ENCODE data around the gene AAK1.
"Not testable (repeated sequence)": the region's sequence is repeated elsewhere in the genome, so short reads cannot be mapped to it uniquely, and the experiment has no call there.

The AAK1 gene

GRCh38 chr2:69659349-69659748, 15.8 kb upstream of the AAK1 start:
- no peak for DNase-seq

- DNase-seq, result no peak
Measured at GRCh38 chr2:69652206-69652605, 8.7 kb upstream of the AAK1 start.

- DNase-seq, result not testable (repeated sequence)
Measured at GRCh38 chr2:69647196-69647595, 3.7 kb upstream of the AAK1 start.

- no peak for DNase-seq
Measured at GRCh38 chr2:69646714-69647113, 3.2 kb upstream of the AAK1 start.

DNA sequence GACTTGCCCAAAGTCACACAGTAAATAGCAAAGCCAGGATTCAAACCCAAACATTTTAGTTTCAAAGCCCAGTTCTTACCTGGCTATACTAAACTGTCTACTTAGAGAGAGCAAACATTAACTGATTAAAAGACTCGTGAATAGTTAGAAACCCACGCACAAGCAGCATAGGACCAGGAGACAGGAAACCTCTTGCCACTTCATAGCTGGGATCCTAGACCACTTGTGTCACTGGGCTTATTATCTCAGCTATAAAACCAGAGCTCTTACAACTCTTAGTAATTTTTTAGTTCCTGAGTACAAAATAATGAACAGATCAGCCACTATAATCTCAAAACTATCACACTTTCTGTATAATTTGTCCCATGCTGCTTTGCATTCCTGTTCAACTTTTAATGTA, 2.4 kb upstream of the AAK1 start:
- no peak for DNase-seq

DNA sequence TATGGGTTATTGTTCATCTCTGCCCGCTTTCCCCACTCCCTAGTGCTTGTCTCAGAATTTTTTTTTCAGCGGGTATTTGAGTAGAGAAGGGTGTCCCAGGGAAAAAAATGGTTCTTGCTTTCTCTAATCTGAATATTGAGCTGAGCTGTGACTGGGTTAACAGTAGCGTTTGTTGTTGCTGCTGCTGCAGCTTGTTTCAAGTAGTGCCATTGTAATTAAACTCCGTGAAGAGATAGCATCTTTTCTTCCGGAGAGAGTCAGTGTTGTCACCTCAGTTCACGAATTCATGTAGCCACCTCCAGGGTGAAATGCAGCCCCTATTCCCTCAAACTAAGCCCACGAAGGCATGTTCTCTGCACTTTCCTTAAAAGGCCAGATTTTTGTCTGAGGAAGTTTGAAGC, 1.5 kb upstream of the AAK1 start:
- DNase-seq, result no peak

DNA sequence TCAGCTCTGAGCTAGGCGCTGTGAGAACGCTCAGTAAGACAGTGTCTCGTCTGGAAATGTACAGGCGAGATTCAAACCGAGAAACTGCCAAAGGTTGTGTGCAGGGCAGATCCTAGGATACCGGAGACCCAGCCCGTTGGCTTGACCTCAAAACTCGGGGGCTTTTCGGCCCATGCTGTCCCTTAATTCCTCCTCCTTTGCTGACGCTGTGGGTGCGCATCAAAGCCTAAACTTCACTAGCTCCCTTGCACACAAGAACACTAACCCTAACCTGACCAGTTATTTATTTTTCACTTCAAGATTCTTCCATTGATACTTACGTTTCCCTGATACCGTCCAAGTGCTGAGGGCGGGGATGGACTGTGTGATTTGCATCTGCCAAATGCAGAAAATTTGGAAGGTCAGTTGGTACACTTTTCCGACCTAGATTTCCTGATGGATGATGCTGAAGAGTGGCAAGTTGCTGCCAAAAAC, 1.0 kb upstream of the AAK1 start:
- DNase-seq, result no peak

GRCh38 chr2:69642709-69643601, 584 bp downstream of the AAK1 start:
- peak; percentile 59 to 71 for DNase-seq

DNA sequence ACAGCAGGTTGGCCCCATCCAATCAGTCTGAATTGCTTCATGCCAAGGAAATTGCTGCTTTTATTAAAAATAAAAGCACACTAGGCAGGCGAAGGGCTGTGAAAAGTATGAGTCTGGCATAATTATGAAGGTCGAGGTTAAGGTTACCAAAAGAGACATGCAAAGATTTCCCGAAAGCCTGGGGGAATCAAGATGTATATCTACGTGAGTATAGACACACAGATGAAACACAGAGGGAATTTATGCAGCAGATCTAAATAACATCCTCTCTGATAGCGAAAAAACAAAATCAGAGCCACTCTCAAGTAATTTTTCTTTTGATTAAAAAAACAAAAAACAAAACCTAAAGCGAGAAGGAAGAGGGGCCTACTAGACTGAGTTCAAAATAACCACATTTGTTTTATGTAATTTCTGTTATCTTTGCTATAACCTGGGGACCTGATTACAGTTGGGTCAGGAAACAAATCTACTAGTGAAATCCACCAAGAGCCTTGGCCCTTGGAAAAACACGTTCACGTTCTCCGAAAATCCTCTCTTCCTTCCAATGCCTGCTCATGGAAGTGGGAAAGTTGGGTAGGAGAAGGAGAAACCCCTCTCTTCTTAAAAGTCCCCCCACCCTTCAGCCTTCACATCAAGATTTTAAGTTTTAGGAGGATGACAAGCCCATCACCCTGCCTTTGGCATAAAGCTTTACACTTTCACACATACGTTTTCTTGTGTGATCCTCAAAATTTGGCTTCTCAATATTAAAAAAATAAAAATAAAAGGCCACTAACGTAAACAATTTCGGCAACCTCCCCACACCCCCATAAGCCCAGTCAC, 1.4 kb downstream of the AAK1 start:
- DNase-seq, result no peak

GRCh38 chr2:69641471-69641870, 2.1 kb downstream of the AAK1 start:
- DNase-seq, result no peak

DNA sequence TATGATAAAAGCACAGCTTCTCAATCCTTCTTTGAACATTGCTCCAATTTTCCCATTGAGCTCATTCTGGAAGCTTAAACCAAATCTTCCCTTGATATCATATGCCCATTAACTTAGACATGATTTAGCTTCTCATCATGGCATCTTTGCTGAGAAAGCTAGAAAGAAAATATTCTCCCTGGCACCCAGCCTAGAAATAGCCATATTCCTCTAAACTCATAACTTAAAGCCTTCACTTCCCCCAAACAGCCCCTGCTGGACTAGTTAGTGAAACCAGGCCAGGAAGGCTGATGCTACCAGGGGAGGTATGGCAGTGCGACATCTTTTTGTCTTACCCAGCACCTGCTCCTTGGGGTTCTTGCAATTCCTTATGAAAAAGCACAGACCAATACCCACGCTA, 4.3 kb downstream of the AAK1 start:
- DNase-seq, result no peak

- DNase-seq, result no peak
Measured at GRCh38 chr2:69638630-69639029, 4.9 kb downstream of the AAK1 start.

DNA sequence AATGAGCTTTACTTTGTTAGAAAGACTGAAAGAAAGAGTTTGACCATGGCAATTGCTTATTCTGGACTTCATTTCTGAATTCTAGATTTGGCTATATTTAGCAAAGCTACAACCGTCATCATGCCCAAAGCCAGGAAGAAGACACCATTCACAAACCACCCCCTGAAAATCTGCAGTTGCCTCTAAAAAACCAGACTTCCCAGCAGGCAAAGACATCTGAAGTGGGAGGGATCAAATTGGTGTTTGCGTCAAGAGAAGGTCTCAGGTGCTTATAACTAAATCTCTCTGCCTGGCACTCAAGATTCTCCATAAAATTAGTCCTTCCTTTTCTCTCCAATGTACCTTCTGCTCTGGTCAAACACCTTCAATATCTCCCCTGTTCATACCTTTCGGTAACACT, 5.6 kb downstream of the AAK1 start:
- DNase-seq, result no peak

- no peak for DNase-seq
Measured at GRCh38 chr2:69636395-69636794, 7.1 kb downstream of the AAK1 start.

DNA sequence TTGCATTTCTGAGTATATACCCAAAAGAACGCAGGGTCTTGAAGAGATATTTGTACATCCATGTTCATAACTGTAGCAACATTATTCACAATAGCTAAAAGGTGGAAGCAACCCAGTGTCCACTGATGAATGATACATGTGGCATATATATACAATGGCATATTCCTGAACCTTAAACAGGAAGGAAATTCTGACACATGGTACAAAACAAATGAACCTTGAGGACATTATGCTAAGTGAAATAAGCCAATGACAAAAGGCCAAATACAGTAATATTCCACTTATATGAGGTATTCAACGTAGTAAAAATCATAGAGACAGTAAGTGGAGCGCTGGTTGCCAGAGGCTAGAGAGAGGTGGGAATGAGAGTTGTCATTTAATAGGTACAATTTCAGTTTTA, 8.1 kb downstream of the AAK1 start:
- DNase-seq, result no peak

- no peak for DNase-seq
Measured at GRCh38 chr2:69634196-69634821, 9.2 kb downstream of the AAK1 start.

- no peak for DNase-seq
Measured at GRCh38 chr2:69631402-69631801, 12.1 kb downstream of the AAK1 start.

DNA sequence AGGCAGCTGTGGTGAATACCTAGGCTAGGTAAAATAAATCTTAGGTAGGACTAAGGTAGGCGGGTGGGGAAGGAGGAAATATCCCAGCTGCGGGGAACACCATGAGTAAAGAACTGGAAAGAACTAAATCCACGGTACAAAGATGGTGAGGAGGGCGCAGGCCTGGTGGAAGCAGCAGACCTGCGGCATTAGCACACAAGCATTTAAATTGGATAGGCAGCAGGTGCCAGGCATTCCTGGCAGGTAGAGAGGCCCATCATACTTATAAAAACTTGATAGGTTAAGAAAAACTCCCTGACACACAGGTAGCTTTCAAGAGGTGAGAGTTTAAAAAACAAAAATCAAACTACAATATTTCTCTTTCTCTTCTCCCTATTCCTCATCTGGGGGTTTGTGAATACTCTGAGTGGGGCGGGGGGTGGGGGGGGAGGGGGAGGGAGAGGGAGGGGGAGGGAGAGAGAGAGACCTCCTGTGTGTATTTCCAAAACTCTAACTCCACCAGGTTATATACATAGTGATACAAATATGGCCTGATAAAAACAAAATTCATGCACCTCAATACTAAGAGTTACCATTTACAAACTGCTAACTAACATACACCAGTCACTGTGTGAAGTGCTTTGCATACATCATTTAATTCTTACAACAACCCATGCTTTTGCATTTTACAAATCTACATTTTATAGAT, 13.5 kb downstream of the AAK1 start:
- DNase-seq, result no peak

- DNase-seq, result no peak
Measured at GRCh38 chr2:69628325-69629021, 15.1 kb downstream of the AAK1 start.

GRCh38 chr2:69625078-69625795, 18.3 kb downstream of the AAK1 start:
- no peak for DNase-seq

DNA sequence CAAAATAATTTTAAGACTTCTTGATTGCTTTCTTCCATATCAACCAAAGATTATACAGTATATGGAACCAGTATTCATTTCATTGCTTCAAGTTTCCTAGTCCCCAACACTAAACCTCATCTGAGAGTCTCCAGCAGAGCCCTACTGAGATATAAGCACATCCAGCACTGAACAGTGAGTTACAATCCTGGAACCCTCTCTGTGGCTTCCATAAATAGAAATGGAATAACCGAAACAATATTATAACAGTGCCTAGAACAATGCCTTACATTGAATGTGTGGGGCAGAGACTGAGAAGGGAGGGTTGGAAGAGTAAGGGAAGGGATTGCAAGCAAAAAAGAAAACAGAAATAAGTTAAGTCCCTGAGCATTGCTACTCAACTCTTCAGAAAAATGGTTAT, 18.9 kb downstream of the AAK1 start:
- DNase-seq, result no peak

- no peak for DNase-seq
Measured at GRCh38 chr2:69624131-69624530, 19.4 kb downstream of the AAK1 start.

Data from stimulated activated CD4-positive, alpha-beta T cell treated with anti-CD3 and anti-CD28 coated beads, Interleukin-4, amount 100 ng/mL, for 4 hours (primary cell).